HL-60 (cell line): Measurements from ENCODE around the gene SEZ6L2.
"Not testable (repeated sequence)": the region's sequence is repeated elsewhere in the genome, so short reads cannot be mapped to it uniquely, and the experiment has no call there.

ENCODE experiments used
- CTCF ChIP-seq: IDR thresholded peaks from one replicate; pipeline ENCODE4 v1.5.1; 2011; ENCODE audit warnings: low read length, control low read depth, inconsistent platforms; ENCODE audit not compliant: insufficient read depth
- POLR2AphosphoS5 ChIP-seq: IDR thresholded peaks from 2 replicates; pipeline ENCODE4 v1.6.1; 2012; ENCODE audit warnings: low read depth

- not testable (repeated sequence) for TF ChIP-seq CTCF, POLR2AphosphoS5
These were observed 32.4 kb upstream of the SEZ6L2 start for GRCh38 chr16:29931750-29932149.
